ENCODE measurements around the gene SLC66A1.

The SLC66A1 gene

GRCh38 chr1:19309123-19309813 is 2.9 kb upstream of the SLC66A1 start:
- H3K14ac ChIP-seq (ENCODE audit: low read length in 2 of 2) = no peak overlapping the region
- no peaks in the 10 kb centered on the region for H3K9me3 ChIP-seq (ENCODE audit: control insufficient read depth, low read length)
- no peak overlapping the region for H3K4ac ChIP-seq (ENCODE audit: low read depth in 1 of 2, low read length in 2 of 2)
- DNase-seq = peak; percentile 93
- no peak overlapping the region for H3K27ac ChIP-seq (ENCODE audit: low read length, poor library complexity, severe bottlenecking)
- no peak overlapping the region for H3K23ac ChIP-seq (ENCODE audit: low read length in 2 of 2)
- H2BK5ac ChIP-seq (ENCODE audit: low read depth, low read length, poor library complexity, severe bottlenecking) = no peak overlapping the region
- WGBS = 94% methylated on average over 5 of the region's 6 CpGs
- H3K36me3 ChIP-seq (ENCODE audit: control insufficient read depth in 1 of 2, insufficient read depth in 2 of 2, low read depth in 1 of 2, low read length in 2 of 2) = peaks cover 45 to 54% of the 10 kb centered on the region in 2 experiments
- H2AFZ ChIP-seq (ENCODE audit: low read depth, low read length) = no peak overlapping the region
- no peaks in the 10 kb centered on the region for H3K27me3 ChIP-seq (ENCODE audit: control insufficient read depth in 1 of 2, insufficient read depth in 1 of 2, low read length in 2 of 2)
- no peak overlapping the region for H3K4me2 ChIP-seq (ENCODE audit: low read length, poor library complexity, severe bottlenecking)
- no peak overlapping the region for H2BK12ac ChIP-seq (ENCODE audit: low read length in 2 of 2)
- no peak overlapping the region for H2AK5ac ChIP-seq (ENCODE audit: low read length, severe bottlenecking)
- H3K4me1 ChIP-seq (ENCODE audit: control insufficient read depth, insufficient read depth, low read depth, low read length) = peaks cover 23% of the 10 kb centered on the region
- H3K79me1 ChIP-seq (replicated peaks; ENCODE audit: low read length, poor library complexity, severe bottlenecking) = peaks cover 44% of the 10 kb centered on the region
- no peak overlapping the region for H3K18ac ChIP-seq (ENCODE audit: low read depth in 1 of 2, low read length in 2 of 2)
- peak overlapping the region; percentile 70 for H3K9ac ChIP-seq (ENCODE audit: low read length)
- no peak overlapping the region for H2BK120ac ChIP-seq (ENCODE audit: low read depth, low read length)
- H2BK15ac ChIP-seq (ENCODE audit: low read depth, poor library complexity, severe bottlenecking) = no peak overlapping the region
- no peak overlapping the region for H4K91ac ChIP-seq (ENCODE audit: low read length)
- H4K8ac ChIP-seq (ENCODE audit: low read length) = no peak overlapping the region
- no peak overlapping the region for H3K4me3 ChIP-seq (ENCODE audit: insufficient read depth in 1 of 2, low read depth in 1 of 2, low read length in 2 of 2)

GRCh38 chr1:19310061-19310460 is 2.1 kb upstream of the SLC66A1 start:
- Histone ChIP-seq H3K36me3 (ENCODE audit: control insufficient read depth in 1 of 2, insufficient read depth in 2 of 2, low read depth in 1 of 2, low read length in 2 of 2) (peaks cover 42 to 47% of the 10 kb centered on the region in 2 experiments), H3K4ac (ENCODE audit: low read depth in 1 of 2, low read length in 2 of 2) (no peak overlapping the region), H3K4me1 (ENCODE audit: control insufficient read depth, insufficient read depth, low read depth, low read length) (peaks cover 27% of the 10 kb centered on the region), H3K9ac (ENCODE audit: low read length) (peak overlapping the region; percentile 70), H3K4me3 (ENCODE audit: insufficient read depth in 1 of 2, low read depth in 1 of 2, low read length in 2 of 2) (no peak overlapping the region), H4K8ac (ENCODE audit: low read length) (no peak overlapping the region), H3K23ac (ENCODE audit: low read length in 2 of 2) (no peak overlapping the region), H2BK15ac (ENCODE audit: low read depth, poor library complexity, severe bottlenecking) (no peak overlapping the region), H2BK120ac (ENCODE audit: low read depth, low read length) (no peak overlapping the region), H2AFZ (ENCODE audit: low read depth, low read length) (no peak overlapping the region), H3K27ac (ENCODE audit: low read length, poor library complexity, severe bottlenecking) (no peak overlapping the region), H3K79me1 (replicated peaks; ENCODE audit: low read length, poor library complexity, severe bottlenecking) (peaks cover 48% of the 10 kb centered on the region), H4K91ac (ENCODE audit: low read length) (no peak overlapping the region), H3K14ac (ENCODE audit: low read length in 2 of 2) (no peak overlapping the region), H3K9me3 (ENCODE audit: control insufficient read depth, low read length) (no peaks in the 10 kb centered on the region), H2BK5ac (ENCODE audit: low read depth, low read length, poor library complexity, severe bottlenecking) (no peak overlapping the region), H3K4me2 (ENCODE audit: low read length, poor library complexity, severe bottlenecking) (no peak overlapping the region), H3K18ac (ENCODE audit: low read depth in 1 of 2, low read length in 2 of 2) (no peak overlapping the region), H3K27me3 (ENCODE audit: control insufficient read depth in 1 of 2, insufficient read depth in 1 of 2, low read length in 2 of 2) (no peaks in the 10 kb centered on the region), H2AK5ac (ENCODE audit: low read length, severe bottlenecking) (no peak overlapping the region), H2BK12ac (ENCODE audit: low read length in 2 of 2) (no peak overlapping the region)
- 100% methylated on average over 7 of the region's 7 CpGs for WGBS
- DNase-seq = no peak

DNA sequence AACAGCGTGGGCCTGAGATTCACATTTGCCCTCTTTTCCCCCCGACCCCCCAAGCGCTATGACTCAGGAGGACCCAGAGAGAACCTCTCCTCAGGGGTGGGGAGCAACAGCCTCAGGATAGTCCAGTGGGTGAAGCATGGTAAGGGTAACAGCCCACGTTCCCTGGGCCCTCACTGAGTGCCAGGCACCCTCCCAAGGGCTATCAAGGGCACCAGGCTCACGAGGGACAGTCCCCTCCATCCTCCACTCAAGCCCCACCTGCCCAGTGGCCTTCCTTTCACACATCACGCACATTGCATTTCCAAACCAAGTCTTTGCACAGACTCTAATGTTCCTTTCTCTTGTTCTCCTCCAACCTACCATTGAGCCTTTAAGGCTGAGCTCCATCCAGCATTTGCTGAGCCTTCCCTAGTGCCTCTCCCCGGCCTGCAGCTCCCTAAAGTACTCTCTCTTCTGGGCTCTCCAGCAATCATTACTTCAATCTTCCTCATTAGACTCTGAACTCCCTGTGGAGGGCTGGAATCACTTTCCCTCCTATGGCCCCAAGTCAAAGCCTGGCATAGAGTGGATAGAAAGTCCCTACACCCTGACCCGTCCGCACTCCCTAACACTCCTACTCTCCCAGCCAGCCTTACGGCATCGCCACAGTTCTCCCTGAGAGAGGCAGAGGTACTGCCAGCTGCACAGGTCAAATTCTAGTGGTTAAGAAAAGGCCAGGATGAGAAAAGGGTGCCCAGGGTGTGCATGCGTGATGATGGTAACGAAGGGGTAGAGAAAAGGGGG is 1.2 kb upstream of the SLC66A1 start:
- Histone ChIP-seq H3K27me3 (ENCODE audit: control insufficient read depth in 1 of 2, insufficient read depth in 1 of 2, low read length in 2 of 2) (no peaks in the 10 kb centered on the region), H2BK12ac (ENCODE audit: low read length in 2 of 2) (peak overlapping the region in 1 of 2 experiments; percentile 26), H3K4me1 (ENCODE audit: control insufficient read depth, insufficient read depth, low read depth, low read length) (peaks cover 36% of the 10 kb centered on the region), H3K36me3 (ENCODE audit: control insufficient read depth in 1 of 2, insufficient read depth in 2 of 2, low read depth in 1 of 2, low read length in 2 of 2) (peaks cover 37 to 40% of the 10 kb centered on the region in 2 experiments), H2BK120ac (ENCODE audit: low read depth, low read length) (no peak overlapping the region), H2AK5ac (ENCODE audit: low read length, severe bottlenecking) (no peak overlapping the region), H3K4me2 (ENCODE audit: low read length, poor library complexity, severe bottlenecking) (peak overlapping the region; percentile 94), H2BK5ac (ENCODE audit: low read depth, low read length, poor library complexity, severe bottlenecking) (no peak overlapping the region), H2BK15ac (ENCODE audit: low read depth, poor library complexity, severe bottlenecking) (peak overlapping the region; percentile 3), H3K9me3 (ENCODE audit: control insufficient read depth, low read length) (no peaks in the 10 kb centered on the region), H3K4me3 (ENCODE audit: insufficient read depth in 1 of 2, low read depth in 1 of 2, low read length in 2 of 2) (peak overlapping the region; percentile 87 to 88), H4K8ac (ENCODE audit: low read length) (peak overlapping the region; percentile 78), H3K27ac (ENCODE audit: low read length, poor library complexity, severe bottlenecking) (peak overlapping the region; percentile 17), H3K14ac (ENCODE audit: low read length in 2 of 2) (peak overlapping the region in 1 of 2 experiments; percentile 87), H3K18ac (ENCODE audit: low read depth in 1 of 2, low read length in 2 of 2) (peak overlapping the region; percentile 95 to 97), H2AFZ (ENCODE audit: low read depth, low read length) (peak overlapping the region; percentile 75), H3K23ac (ENCODE audit: low read length in 2 of 2) (peak overlapping the region in 1 of 2 experiments; percentile 41), H3K79me1 (replicated peaks; ENCODE audit: low read length, poor library complexity, severe bottlenecking) (peaks cover 47% of the 10 kb centered on the region), H4K91ac (ENCODE audit: low read length) (peak overlapping the region; percentile 45), H3K9ac (ENCODE audit: low read length) (peak overlapping the region; percentile 89), H3K4ac (ENCODE audit: low read depth in 1 of 2, low read length in 2 of 2) (peak overlapping the region; percentile 15 to 95)
- 61% methylated on average over 11 of the region's 13 CpGs for WGBS
- DNase-seq = peak; percentile 49

DNA sequence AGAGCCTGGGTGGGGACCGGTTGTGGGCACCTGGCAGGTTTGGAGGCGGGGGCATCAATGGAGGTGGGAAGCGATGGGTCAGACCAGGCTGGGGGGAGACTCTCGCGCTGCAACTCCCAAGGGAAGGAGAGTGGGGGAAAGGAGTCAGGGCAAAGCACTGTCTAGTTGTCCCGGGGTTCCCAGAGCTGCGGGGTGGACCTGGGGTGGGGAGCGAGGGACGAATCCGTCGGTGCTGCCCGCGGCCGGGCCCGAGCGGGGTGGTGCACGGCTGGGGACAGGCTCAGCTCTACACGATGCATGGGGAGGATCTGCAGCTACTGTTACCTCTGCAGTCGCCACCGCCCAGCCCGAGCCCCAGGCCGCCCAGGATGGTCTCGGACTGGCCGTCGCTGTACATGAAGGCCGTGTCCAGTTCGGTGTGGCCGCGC is 609 bp upstream of the SLC66A1 start:
- Histone ChIP-seq H3K36me3 (ENCODE audit: control insufficient read depth in 1 of 2, insufficient read depth in 2 of 2, low read depth in 1 of 2, low read length in 2 of 2) (peaks cover 35 to 37% of the 10 kb centered on the region in 2 experiments), H3K79me1 (replicated peaks; ENCODE audit: low read length, poor library complexity, severe bottlenecking) (peaks cover 48% of the 10 kb centered on the region), H3K14ac (ENCODE audit: low read length in 2 of 2) (peak overlapping the region in 1 of 2 experiments; percentile 87)

More for the DNA sequence above, 609 bp upstream of the SLC66A1 start:
- Histone ChIP-seq H4K91ac (ENCODE audit: low read length) (peak overlapping the region; percentile 93), H3K27me3 (ENCODE audit: control insufficient read depth in 1 of 2, insufficient read depth in 1 of 2, low read length in 2 of 2) (no peaks in the 10 kb centered on the region), H3K27ac (ENCODE audit: low read length, poor library complexity, severe bottlenecking) (peak overlapping the region; percentile 17), H3K4me2 (ENCODE audit: low read length, poor library complexity, severe bottlenecking) (peak overlapping the region; percentile 94), H4K8ac (ENCODE audit: low read length) (peak overlapping the region; percentile 78), H2AK5ac (ENCODE audit: low read length, severe bottlenecking) (no peak overlapping the region), H3K4me1 (ENCODE audit: control insufficient read depth, insufficient read depth, low read depth, low read length) (peaks cover 40% of the 10 kb centered on the region), H3K4me3 (ENCODE audit: insufficient read depth in 1 of 2, low read depth in 1 of 2, low read length in 2 of 2) (peak overlapping the region; percentile 87 to 88), H2AFZ (ENCODE audit: low read depth, low read length) (peak overlapping the region; percentile 75), H3K23ac (ENCODE audit: low read length in 2 of 2) (peak overlapping the region; percentile 41 to 92), H3K18ac (ENCODE audit: low read depth in 1 of 2, low read length in 2 of 2) (peak overlapping the region; percentile 95 to 97), H3K4ac (ENCODE audit: low read depth in 1 of 2, low read length in 2 of 2) (peak overlapping the region; percentile 85 to 95), H3K9ac (ENCODE audit: low read length) (peak overlapping the region; percentile 89), H3K9me3 (ENCODE audit: control insufficient read depth, low read length) (no peaks in the 10 kb centered on the region), H2BK12ac (ENCODE audit: low read length in 2 of 2) (peak overlapping the region in 1 of 2 experiments; percentile 26), H2BK5ac (ENCODE audit: low read depth, low read length, poor library complexity, severe bottlenecking) (no peak overlapping the region), H2BK120ac (ENCODE audit: low read depth, low read length) (no peak overlapping the region), H2BK15ac (ENCODE audit: low read depth, poor library complexity, severe bottlenecking) (peak overlapping the region; percentile 3)
- WGBS = 2% methylated on average over 29 of the region's 29 CpGs
- DNase-seq = no peak

Measured in mesenchymal stem cell (in vitro differentiated cells and primary cell).